ENCODE measurements around the gene MYLK.
A peak's percentile ranks its signal among the peaks of the same experiment; 100 is the strongest.

Gene MYLK

DNA sequence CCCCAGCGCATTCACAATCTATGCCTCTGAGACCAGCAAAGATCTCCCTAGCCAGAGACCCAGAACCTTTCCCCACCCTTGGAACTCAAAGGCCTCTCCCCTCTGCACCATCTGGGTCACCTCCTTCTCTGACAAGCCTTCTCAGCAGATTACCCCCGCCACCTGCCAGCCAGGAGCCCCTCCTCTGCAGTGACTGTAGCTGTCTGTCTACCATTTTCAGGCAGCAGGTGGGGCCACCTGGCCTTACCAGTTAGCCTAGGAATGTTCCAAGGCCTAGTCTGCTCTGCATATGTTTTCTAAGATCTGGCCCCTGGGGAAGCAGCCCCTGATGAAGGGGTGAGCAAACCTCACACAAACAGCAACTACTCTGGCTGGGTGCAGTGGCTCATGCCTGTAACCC is 2.4 kb downstream of the MYLK start:
- ChIA-PET POLR2A (interaction anchor here (1.2 kb wide), 1 partner anchor 9 kb away, joined by 3 read pairs; no protein-coding TSS in a partner anchor), CTCF (interaction anchor here (0.6 to 5.9 kb wide), 19 partner anchors 8 to 228 kb away, joined by 3 to 47 read pairs (median 4); no protein-coding TSS in a partner anchor)
- TF ChIP-seq, protein P1, sequence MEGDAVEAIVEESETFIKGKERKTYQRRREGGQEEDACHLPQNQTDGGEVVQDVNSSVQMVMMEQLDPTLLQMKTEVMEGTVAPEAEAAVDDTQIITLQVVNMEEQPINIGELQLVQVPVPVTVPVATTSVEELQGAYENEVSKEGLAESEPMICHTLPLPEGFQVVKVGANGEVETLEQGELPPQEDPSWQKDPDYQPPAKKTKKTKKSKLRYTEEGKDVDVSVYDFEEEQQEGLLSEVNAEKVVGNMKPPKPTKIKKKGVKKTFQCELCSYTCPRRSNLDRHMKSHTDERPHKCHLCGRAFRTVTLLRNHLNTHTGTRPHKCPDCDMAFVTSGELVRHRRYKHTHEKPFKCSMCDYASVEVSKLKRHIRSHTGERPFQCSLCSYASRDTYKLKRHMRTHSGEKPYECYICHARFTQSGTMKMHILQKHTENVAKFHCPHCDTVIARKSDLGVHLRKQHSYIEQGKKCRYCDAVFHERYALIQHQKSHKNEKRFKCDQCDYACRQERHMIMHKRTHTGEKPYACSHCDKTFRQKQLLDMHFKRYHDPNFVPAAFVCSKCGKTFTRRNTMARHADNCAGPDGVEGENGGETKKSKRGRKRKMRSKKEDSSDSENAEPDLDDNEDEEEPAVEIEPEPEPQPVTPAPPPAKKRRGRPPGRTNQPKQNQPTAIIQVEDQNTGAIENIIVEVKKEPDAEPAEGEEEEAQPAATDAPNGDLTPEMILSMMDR (IDR thresholded peaks at IDR 0.05; ENCODE audit: insufficient read depth, low read length, missing control alignments): no peak
- DNase-seq (ENCODE audit: low read depth, low spot score): no peak
- peak overlapping the region; percentile 74 for H3K4me3 ChIP-seq (ENCODE audit: low read depth, low read length)

DNA sequence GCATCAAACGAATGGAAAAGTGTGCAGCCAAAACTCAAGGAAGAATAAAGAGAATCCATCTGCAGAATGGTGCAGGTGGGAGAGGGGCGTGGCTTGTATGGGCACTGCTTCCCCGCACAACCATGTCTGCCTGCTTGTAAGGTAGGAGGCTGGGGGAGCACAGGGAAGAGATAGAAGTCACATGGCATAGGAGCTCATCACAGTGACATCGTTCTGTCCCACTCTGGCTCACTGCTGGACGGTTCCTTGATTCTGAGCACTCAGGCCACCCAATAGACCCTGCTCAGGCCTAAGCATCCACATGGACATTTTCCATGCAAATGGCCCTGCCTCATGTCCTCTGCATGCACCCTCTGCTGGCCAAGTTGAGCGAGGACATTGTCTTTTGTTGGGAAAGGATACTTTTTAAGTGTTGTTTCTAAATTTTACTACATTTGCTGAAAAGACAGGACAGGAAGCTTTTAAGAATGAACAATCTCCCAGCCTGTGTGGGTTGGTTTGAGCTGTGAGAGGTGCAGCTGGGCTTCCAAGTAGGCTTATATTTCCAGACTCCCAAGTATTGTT is 3.1 kb downstream of the MYLK start:
- TF ChIP-seq, protein P1 (IDR thresholded peaks at IDR 0.05; ENCODE audit: insufficient read depth, low read length, missing control alignments): peak; percentile 71
- ChIA-PET CTCF (interaction anchor here (0.6 to 5.9 kb wide), 21 partner anchors 9 to 227 kb away, joined by 3 to 47 read pairs (median 4); no protein-coding TSS in a partner anchor), POLR2A (interaction anchor here (1.2 kb wide), 1 partner anchor 9 kb away, joined by 3 read pairs; no protein-coding TSS in a partner anchor)
- no peak for DNase-seq (ENCODE audit: low read depth, low spot score)
- H3K4me3 ChIP-seq (ENCODE audit: low read depth, low read length): no peak overlapping the region

DNA sequence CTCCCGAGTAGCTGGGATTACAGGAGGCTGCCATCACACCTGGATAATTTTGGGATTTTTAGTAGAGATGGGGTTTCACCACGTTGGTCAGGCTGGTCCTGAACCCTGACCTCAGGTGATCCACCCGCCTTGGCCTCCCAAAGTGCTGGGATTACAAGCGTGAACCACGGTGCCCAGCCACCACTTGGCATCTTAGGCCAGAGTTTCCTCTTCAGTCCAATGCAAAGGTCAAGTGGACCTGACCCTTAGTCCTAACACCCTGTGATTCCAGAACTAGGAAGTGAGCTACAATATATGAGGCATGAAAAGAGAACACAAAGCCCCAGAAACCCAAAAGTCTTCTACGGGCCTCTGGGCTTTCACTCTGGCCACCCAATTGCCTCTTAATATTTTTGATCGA is 5.3 kb downstream of the MYLK start:
- ChIA-PET CTCF (interaction anchor here (0.6 to 5.9 kb wide), 4 partner anchors 7 to 155 kb away, joined by 3 to 47 read pairs (median 4); no protein-coding TSS in a partner anchor), POLR2A (no interaction called here)
- no peak for DNase-seq (ENCODE audit: low read depth, low spot score)

DNA sequence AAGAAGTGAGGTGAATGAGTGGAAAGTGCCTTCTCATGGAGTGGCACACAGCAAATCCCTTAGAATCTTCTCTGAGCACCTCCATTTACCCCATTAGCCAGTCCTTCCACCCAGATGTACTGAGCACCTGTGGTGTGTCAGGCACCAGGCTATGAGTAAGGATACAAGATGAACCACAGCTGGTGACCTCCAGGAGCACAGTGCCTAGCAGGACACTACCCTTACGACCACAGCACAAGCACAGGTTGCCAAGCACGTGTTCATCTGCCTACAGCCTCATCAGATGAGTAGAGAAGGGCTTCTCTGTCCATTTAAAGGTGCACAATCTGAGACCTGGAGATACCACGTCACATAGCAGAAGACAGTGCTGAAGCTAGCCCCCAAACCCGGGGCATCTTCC is 6.2 kb downstream of the MYLK start:
- TF ChIP-seq, protein P1 (IDR thresholded peaks at IDR 0.05; ENCODE audit: insufficient read depth, low read length, missing control alignments): no peak
- CTCF ChIA-PET: interaction anchor here (1.0 to 1.5 kb wide), 4 partner anchors 11 to 226 kb away, joined by 3 to 6 read pairs (median 4); no protein-coding TSS in a partner anchor
- POLR2A ChIA-PET: no interaction called here
- no peak overlapping the region for H3K4me3 ChIP-seq (ENCODE audit: low read depth, low read length)
- DNase-seq (ENCODE audit: low read depth, low spot score): no peak

More for the DNA sequence above, 5.3 kb downstream of the MYLK start:
- H3K4me3 ChIP-seq (ENCODE audit: low read depth, low read length): no peak overlapping the region
- TF ChIP-seq, protein P1 (IDR thresholded peaks at IDR 0.05; ENCODE audit: insufficient read depth, low read length, missing control alignments): no peak

DNA sequence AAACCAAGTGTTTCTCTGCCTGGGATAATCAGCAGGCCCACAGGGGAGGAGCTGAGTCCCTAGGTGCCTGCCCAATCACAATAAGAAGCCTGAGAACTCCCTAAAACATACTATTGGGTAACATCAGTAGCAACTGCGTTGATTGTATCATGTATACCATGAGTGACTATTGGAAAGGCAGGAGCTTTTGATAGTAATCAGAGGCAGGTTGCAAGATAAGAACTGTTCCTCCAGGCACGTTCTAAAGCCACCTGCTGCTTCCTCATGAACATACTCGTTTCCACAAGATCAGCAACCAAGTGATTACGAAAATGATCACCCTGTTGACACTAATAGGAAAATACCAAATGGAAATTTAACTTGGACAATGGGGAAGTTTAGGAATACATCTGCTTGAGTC is 6.7 kb downstream of the MYLK start:
- TF ChIP-seq, protein P1 (IDR thresholded peaks at IDR 0.05; ENCODE audit: insufficient read depth, low read length, missing control alignments): no peak
- H3K4me3 ChIP-seq (ENCODE audit: low read depth, low read length): no peak overlapping the region
- ChIA-PET POLR2A (no interaction called here), CTCF (interaction anchor here (1.0 to 1.5 kb wide), 4 partner anchors 11 to 225 kb away, joined by 3 to 6 read pairs (median 4); no protein-coding TSS in a partner anchor)
- no peak for DNase-seq (ENCODE audit: low read depth, low spot score)

DNA sequence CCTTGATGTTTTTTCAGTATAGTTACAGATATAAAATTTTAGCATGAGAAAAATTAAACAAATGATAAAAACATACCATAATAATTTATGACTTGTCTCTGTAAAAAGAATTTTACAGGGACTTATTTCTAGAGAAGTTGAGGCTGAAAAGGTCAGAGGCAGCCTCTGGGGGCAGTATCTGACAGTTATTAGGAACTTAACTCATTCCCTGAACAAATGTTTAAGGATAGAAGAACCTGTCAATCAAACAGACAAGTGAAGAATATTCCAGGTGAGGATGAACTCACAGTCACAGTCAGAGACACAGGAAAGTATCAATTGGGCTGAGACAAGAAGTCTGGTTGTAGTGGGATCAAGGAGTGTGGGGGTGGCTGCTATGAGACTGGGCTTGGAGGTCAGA is 7.3 kb downstream of the MYLK start:
- no peak for DNase-seq (ENCODE audit: low read depth, low spot score)
- TF ChIP-seq, protein P1 (IDR thresholded peaks at IDR 0.05; ENCODE audit: insufficient read depth, low read length, missing control alignments): no peak
- ChIA-PET CTCF (interaction anchor here (1.2 to 1.5 kb wide), 2 partner anchors 153 to 225 kb away, joined by 3 to 4 read pairs; no protein-coding TSS in a partner anchor), POLR2A (no interaction called here)
- H3K4me3 ChIP-seq (ENCODE audit: low read depth, low read length): no peak overlapping the region

Measured in AG04449 (cell line).